ENCODE results near the gene ANKRD31.

Gene ANKRD31

GRCh38 chr5:75018805-75019587 is 217.7 kb downstream of the ANKRD31 start:
- TF ChIP-seq ZNF565 (CRISPR knock-in tag; conservative IDR thresholded peaks at IDR 0.05; ENCODE audit: low read depth) = no peak
- no peak for TF ChIP-seq PPARA (CRISPR knock-in tag; IDR thresholded peaks at IDR 0.05; ENCODE audit: borderline replicate concordance)
- no peak for TF ChIP-seq BACH2 (CRISPR knock-in tag; IDR thresholded peaks at IDR 0.05; ENCODE audit: borderline replicate concordance)
- TF ChIP-seq ZC3H10 (CRISPR knock-in tag; IDR thresholded peaks at IDR 0.05) = no peak
- TF ChIP-seq PATZ1 (CRISPR knock-in tag; IDR thresholded peaks at IDR 0.05; ENCODE audit: borderline replicate concordance) = no peak
- no peak for TF ChIP-seq SNAI2 (CRISPR knock-in tag; IDR thresholded peaks at IDR 0.05)
- no peak for TF ChIP-seq ARNTL (CRISPR knock-in tag; IDR thresholded peaks at IDR 0.05; ENCODE audit: borderline replicate concordance, low read depth)
- no peak for TF ChIP-seq TCF4 (CRISPR knock-in tag; IDR thresholded peaks at IDR 0.05; ENCODE audit: borderline replicate concordance)
- TF ChIP-seq ZFP30 (CRISPR knock-in tag; IDR thresholded peaks at IDR 0.05) = no peak
- TF ChIP-seq ZNF8 (CRISPR knock-in tag; IDR thresholded peaks at IDR 0.05) = no peak
- TF ChIP-seq CREB5 (CRISPR knock-in tag; IDR thresholded peaks at IDR 0.05; ENCODE audit: low read depth) = no peak
- no peak for ATAC-seq
